H1 (cell line): ENCODE data around the gene INTS15. TPM values are rescaled to one million over a fixed set of nuclear protein-coding genes. Genes with fewer than 3 reads are reported as not detected.

Experiments
- EZH2 ChIP-seq: fragments of 200-600 bp; sonication (generic); IDR thresholded peaks from 2 replicates; pipeline ENCODE4 v1.7.1; 2012; ENCODE audit warnings: low read depth, mild to moderate bottlenecking, moderate library complexity, low read length, inconsistent platforms; ENCODE audit not compliant: severe bottlenecking
- GTF2F1 ChIP-seq: IDR thresholded peaks from 2 replicates; pipeline ENCODE4 v1.6.1; 2012; ENCODE audit warnings: low read depth, low read length, improper control_type of control experiment, borderline replicate concordance
- SRF ChIP-seq: IDR thresholded peaks from 2 replicates; pipeline ENCODE4 v1.6.1; 2011; ENCODE audit warnings: mild to moderate bottlenecking, low read depth, low read length, moderate library complexity
- polyA plus RNA-seq, 7 experiments: library from polyadenylated mRNA; depleted of rRNA in 3 of 7; stranded (reverse) in 5 of 7; unstranded in 2 of 7; fragments of >200 nt in 5 of 7; fragments of 200-250 nt in 2 of 7; gene quantifications; 1 replicate in 5 of 7; 2 replicates in 1 of 7; 4 replicates in 1 of 7; pipeline versions ENCODE4 v1.2.1 to v1.2.3, GENCODE V29; 2011 to 2013; ENCODE audit warnings: missing spikeins in 2 of 7, mixed read lengths in 2 of 7
- total RNA-seq: library from RNA; stranded (reverse); fragmentation: NEBNext Ultra II Directional; extraction: Animal tissue kit (Norgen Biotek cat#: 25700); gene quantifications from 2 replicates; pipeline ENCODE4 v1.2.1, GENCODE V29; 2021

The INTS15 gene
- total and polyA plus RNA-seq, 2 of the 8 experiments (the other 6 are each of a cell fraction or from before 2014, with no cell fraction given), result 23.0 to 25.7 TPM

- TF ChIP-seq EZH2 (no peak), SRF (no peak), GTF2F1 (no peak)
Observed at GRCh38 chr7:6615723-6616555, 26.1 kb downstream of the INTS15 start (continued).
